Esophagus muscularis mucosa (tissue), 4 donors: Measurements from ENCODE around the gene APOL3. TPM values are rescaled to one million over a fixed set of nuclear protein-coding genes. Genes with fewer than 3 reads are reported as not detected.
"Not testable (repeated sequence)": the region's sequence is repeated elsewhere in the genome, so short reads cannot be mapped to it uniquely, and the experiment has no call there.

ENCODE experiments used
- DNase-seq: peaks from one replicate; pipeline ENCODE4 v3.0.0-alpha.2; 2017; ENCODE audit errors: extremely low spot score
- H3K27ac ChIP-seq, 4 donors: fragments of 200-600 bp; sonication (generic); replicated peaks in 1 of 4; 1 replicate in 3 of 4; 2 replicates in 1 of 4; pipeline ENCODE4 v1.5.1; 2016 to 2019; ENCODE audit warnings: mild to moderate bottlenecking in 1 of 4
- H3K27me3 ChIP-seq, 4 donors: fragments of 200-600 bp; sonication (generic); one replicate each; pipeline versions ENCODE4 v1.5.1 to v1.6.0; 2016 to 2019
- H3K36me3 ChIP-seq, 4 donors: fragments of 200-600 bp; sonication (generic); one replicate each; pipeline ENCODE4 v1.5.1; 2016 to 2019
- H3K4me1 ChIP-seq, 4 donors: fragments of 200-600 bp; sonication (generic); one replicate each; pipeline ENCODE4 v1.5.1; 2016 to 2019
- H3K4me3 ChIP-seq, 4 donors: fragments of 200-600 bp; sonication (generic); 1 replicate in 2 of 4; 2 replicates in 2 of 4; pipeline ENCODE4 v1.5.1; 2016 to 2019; ENCODE audit warnings: mild to moderate bottlenecking in 4 of 4, moderate library complexity in 1 of 4
- H3K9me3 ChIP-seq, 4 donors: fragments of 200-600 bp; sonication (generic); 1 replicate in 3 of 4; 2 replicates in 1 of 4; pipeline ENCODE4 v1.5.1; 2016 to 2019
- EP300 ChIP-seq: sonication (generic); formaldehyde crosslinking; IDR thresholded peaks from one replicate; pipeline ENCODE4 v1.6.1; 2017; ENCODE audit warnings: antibody characterized with exemption
- POLR2A ChIP-seq: fragments of 450-650 bp; IDR thresholded peaks from one replicate; pipeline ENCODE4 v1.6.1; 2017; ENCODE audit warnings: antibody characterized with exemption, moderate library complexity, mild to moderate bottlenecking, low read depth
- POLR2AphosphoS5 ChIP-seq, 2 donors: sonication (generic); formaldehyde crosslinking; IDR thresholded peaks; one replicate each; pipeline ENCODE4 v1.6.1; 2017; ENCODE audit warnings: antibody characterized with exemption in 2 of 2
- whole genome bisulfite sequencing: methylation state at CpG from one replicate; pipeline ENCODE4 v1.1.5; 2018; 5-methylcytosine and 5-hydroxymethylcytosine counted together
- intact Hi-C: fragments of 100-400 bp; cut with DNase I; formaldehyde crosslinking; loops from one replicate; pipeline ENCODE4 v1.15.1; 2023
- total RNA-seq, 4 donors: library from RNA; depleted of rRNA; stranded (reverse); fragments of >200 nt; gene quantifications; one replicate each; pipeline versions ENCODE4 v1.1.0 to v1.2.1, GENCODE V29; 2016
- TF ChIP-seq, protein P1 (sequence below), 3 experiments: fragments of 200-600 bp in 2 of 3; fragments of 450-650 bp in 1 of 3; sonication (generic) in 2 of 3; IDR thresholded peaks; one replicate each; pipeline ENCODE4 v1.5.1; 2017 to 2019; ENCODE audit warnings: antibody characterized with exemption in 3 of 3, mild to moderate bottlenecking in 2 of 3, moderate library complexity in 1 of 3

The APOL3 gene, protein sequence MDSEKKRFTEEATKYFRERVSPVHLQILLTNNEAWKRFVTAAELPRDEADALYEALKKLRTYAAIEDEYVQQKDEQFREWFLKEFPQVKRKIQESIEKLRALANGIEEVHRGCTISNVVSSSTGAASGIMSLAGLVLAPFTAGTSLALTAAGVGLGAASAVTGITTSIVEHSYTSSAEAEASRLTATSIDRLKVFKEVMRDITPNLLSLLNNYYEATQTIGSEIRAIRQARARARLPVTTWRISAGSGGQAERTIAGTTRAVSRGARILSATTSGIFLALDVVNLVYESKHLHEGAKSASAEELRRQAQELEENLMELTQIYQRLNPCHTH
- 10 to 100 TPM; 36.5 to 76.3 (median 52.8) TPM for total RNA-seq

DNA sequence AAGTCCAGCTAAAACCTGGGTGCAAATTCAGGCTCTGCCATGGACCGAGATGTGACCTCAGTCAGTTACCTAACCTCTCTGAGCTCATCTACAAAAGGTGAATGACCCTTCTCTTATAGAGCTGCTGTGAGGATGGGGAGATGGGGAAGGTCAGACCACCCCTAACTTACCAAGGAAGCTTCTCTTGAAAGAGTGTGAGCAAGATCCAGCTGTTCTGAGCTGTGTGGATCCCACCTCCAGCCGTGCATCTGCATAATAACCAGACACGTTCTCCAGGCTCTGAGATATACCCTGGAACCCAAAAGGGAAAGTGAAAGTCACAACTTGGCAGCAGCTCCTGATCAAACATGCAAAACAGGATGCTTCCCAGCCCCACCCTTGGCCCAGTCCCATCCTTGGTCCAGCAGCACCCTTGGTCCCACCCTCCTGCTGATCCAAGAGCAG is at the start of gene APOL3:
APOL3 (minus strand) TSS at position 257 of the 444 bp plus-strand sequence. CDS start 11,700 bp downstream, outside the sequence.
- no peaks in the 10 kb centered on the region for H3K9me3 ChIP-seq
- peaks cover 24 to 77% (median 65%) of the 10 kb centered on the region in 4 donors for H3K4me1 ChIP-seq
- peak within 1 kb of the TSS; percentile 76 to 92 (median 88) for H3K27ac ChIP-seq
- H3K27me3 ChIP-seq = no peaks in the 10 kb centered on the region
- intact Hi-C loops = no loop called here
- peak; percentile 95 for DNase-seq
- 24% methylated on average over 3 of the region's 3 CpGs for WGBS
- no peaks in the 10 kb centered on the region for H3K36me3 ChIP-seq
- TF ChIP-seq POLR2AphosphoS5 (IDR thresholded peaks at IDR 0.05) (peak; percentile 76 to 91), EP300 (no peak), POLR2A (peak; percentile 53)
- TF ChIP-seq, protein P1, sequence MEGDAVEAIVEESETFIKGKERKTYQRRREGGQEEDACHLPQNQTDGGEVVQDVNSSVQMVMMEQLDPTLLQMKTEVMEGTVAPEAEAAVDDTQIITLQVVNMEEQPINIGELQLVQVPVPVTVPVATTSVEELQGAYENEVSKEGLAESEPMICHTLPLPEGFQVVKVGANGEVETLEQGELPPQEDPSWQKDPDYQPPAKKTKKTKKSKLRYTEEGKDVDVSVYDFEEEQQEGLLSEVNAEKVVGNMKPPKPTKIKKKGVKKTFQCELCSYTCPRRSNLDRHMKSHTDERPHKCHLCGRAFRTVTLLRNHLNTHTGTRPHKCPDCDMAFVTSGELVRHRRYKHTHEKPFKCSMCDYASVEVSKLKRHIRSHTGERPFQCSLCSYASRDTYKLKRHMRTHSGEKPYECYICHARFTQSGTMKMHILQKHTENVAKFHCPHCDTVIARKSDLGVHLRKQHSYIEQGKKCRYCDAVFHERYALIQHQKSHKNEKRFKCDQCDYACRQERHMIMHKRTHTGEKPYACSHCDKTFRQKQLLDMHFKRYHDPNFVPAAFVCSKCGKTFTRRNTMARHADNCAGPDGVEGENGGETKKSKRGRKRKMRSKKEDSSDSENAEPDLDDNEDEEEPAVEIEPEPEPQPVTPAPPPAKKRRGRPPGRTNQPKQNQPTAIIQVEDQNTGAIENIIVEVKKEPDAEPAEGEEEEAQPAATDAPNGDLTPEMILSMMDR (IDR thresholded peaks at IDR 0.05) = no peak
- peak within 1 kb of the TSS; percentile 46 to 57 (median 50) for H3K4me3 ChIP-seq

DNA sequence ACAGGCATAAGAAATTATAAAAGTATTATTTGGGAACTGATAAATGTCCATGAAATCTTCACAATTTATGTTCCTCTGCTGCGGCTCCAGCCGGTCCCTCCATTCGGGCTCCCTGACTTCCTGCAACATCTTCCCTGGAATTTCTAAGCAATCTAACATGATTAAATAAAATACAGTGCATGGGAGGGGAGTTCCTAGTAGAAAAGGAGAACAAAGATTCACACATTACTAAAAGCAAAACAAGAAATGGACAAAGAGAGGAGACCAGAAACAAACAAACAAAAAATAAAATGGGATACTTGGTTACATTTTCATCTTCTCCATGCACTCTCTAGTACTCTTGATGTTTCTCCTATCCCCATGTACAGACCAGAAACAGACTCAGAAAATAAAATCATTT is 49.7 kb upstream of the APOL3 start:
- peaks cover 0 to 3% (median 0%) of the 10 kb centered on the region in 4 donors for H3K27me3 ChIP-seq
- H3K36me3 ChIP-seq = no peaks in the 10 kb centered on the region
- no peak overlapping the region for H3K27ac ChIP-seq
- no peak overlapping the region for H3K4me3 ChIP-seq
- no peak for DNase-seq
- WGBS = 93% methylated on average over 3 of the region's 3 CpGs
- no peak for TF ChIP-seq EP300
- TF ChIP-seq POLR2A = no peak
- TF ChIP-seq, protein P1 (IDR thresholded peaks at IDR 0.05) = no peak
- TF ChIP-seq POLR2AphosphoS5 (IDR thresholded peaks at IDR 0.05) = no peak
- H3K9me3 ChIP-seq = no peaks in the 10 kb centered on the region
- intact Hi-C loops = no loop called here
- peaks cover 0 to 5% (median 4%) of the 10 kb centered on the region in 4 donors for H3K4me1 ChIP-seq

DNA sequence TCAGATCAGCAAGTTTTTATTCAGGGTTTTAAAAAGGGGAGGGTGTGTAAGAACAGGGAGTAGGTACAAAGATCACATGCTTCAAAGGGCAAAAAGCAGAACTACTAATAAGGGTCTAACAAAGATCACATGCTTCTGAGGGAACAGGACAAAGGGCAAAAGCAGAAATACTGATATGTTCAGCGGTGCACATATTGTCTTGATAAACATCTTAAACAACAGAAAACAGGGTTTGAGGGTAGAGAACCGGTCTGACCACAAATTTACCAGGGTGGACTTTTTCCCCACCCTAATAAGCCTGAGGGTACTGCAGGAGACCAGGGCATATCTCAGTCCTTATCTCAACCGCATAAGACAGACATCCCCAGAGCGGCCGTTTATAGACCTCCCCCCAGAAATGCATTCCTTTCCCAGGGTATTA is 48.9 kb upstream of the APOL3 start:
- intact Hi-C loops, H3K36me3 ChIP-seq, H3K4me1 ChIP-seq, H3K4me3 ChIP-seq, H3K27me3 ChIP-seq, H3K9me3 ChIP-seq, H3K27ac ChIP-seq, DNase-seq: not testable (repeated sequence)
- WGBS = 82% methylated on average over 5 of the region's 5 CpGs

DNA sequence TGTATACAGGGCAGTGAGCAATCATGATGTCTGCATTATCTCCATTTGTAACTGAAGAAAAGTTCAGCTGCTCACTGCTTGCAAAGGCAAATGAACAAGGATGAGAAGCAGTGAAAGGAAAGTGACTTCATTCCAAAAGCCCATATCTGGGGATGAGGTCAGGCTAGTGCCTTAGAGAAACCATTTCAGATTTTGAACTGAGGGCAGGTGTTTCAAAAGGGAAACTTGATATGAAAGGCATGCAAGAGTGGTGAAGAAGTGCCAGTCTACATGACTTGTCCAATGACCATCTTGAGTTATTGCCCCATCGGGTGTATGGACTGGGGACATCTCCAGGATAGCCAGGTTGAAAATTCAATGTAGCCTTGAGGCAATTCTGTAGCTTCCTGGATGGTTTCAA is 48.4 kb upstream of the APOL3 start:
- H3K4me1 ChIP-seq = peaks cover 0 to 5% (median 4%) of the 10 kb centered on the region in 4 donors
- TF ChIP-seq POLR2A (no peak), EP300 (no peak), POLR2AphosphoS5 (IDR thresholded peaks at IDR 0.05) (no peak)
- TF ChIP-seq, protein P1 (IDR thresholded peaks at IDR 0.05) = no peak
- no peak for DNase-seq
- H3K36me3 ChIP-seq = no peaks in the 10 kb centered on the region
- H3K27ac ChIP-seq = no peak overlapping the region
- peaks cover 0 to 3% (median 0%) of the 10 kb centered on the region in 4 donors for H3K27me3 ChIP-seq
- no peaks in the 10 kb centered on the region for H3K9me3 ChIP-seq
- no peak overlapping the region for H3K4me3 ChIP-seq
- intact Hi-C loops = no loop called here
- WGBS = 90% methylated on average over 1 of the region's 1 CpG

DNA sequence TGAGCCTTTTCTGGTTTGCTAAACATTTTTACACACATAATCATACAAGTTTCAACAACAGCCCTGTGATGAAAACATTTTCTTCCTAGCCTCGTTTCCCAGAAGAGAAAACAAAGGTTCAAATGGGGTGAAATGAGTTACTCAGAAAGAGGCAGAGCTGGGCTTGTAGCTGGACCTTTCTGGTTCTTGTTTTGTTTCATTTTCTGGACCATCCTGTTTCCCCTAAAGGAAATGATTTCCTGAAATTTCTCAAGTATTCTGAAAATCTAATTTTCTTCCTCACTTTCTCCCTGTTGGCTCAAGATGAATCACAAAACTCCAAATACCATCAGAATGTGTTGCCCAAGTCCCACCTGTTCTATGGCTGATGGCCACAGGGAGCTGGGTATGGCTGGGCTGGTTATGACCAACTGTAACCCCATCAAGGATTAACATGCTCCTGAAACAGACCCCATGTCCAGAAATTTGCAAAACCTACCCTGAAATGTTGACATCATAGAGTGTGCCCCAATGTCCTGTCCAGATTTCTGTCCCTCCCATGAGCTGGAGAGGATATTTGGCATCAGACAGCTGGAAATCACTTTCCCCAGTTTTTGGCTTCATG is 47.7 kb upstream of the APOL3 start:
- 25% methylated on average over 1 of the region's 1 CpG for WGBS
- no peak for DNase-seq
- Histone ChIP-seq H3K4me3 (no peak overlapping the region), H3K36me3 (no peaks in the 10 kb centered on the region), H3K27me3 (peaks cover 0 to 3% (median 0%) of the 10 kb centered on the region in 4 donors), H3K27ac (peak overlapping the region in 1 of 4 donors; percentile 11), H3K4me1 (peaks cover 0 to 5% (median 4%) of the 10 kb centered on the region in 4 donors), H3K9me3 (no peaks in the 10 kb centered on the region)
- TF ChIP-seq POLR2AphosphoS5 (IDR thresholded peaks at IDR 0.05) = no peak
- TF ChIP-seq, protein P1 (IDR thresholded peaks at IDR 0.05) = no peak
- no peak for TF ChIP-seq EP300
- no peak for TF ChIP-seq POLR2A
- intact Hi-C loops = no loop called here
